Lower leg skin (tissue), 4 donors: ENCODE results near the gene GNB5. TPM values are rescaled to one million over a fixed set of nuclear protein-coding genes. Genes with fewer than 3 reads are reported as not detected.

ENCODE experiments used
- DNase-seq, 2 donors: peaks; one replicate each; pipeline ENCODE4 v3.0.0-alpha.2; 2019; ENCODE audit warnings: low spot score in 2 of 2
- H3K4me3 ChIP-seq: fragments of 200-600 bp; sonication (generic); 2 replicates; pipeline ENCODE4 v1.5.1; 2017; ENCODE audit warnings: mild to moderate bottlenecking, low read depth; ENCODE audit not compliant: poor library complexity, severe bottlenecking
- POLR2A ChIP-seq, 2 donors: fragments of 450-650 bp; IDR thresholded peaks; one replicate each; pipeline ENCODE4 v1.6.1; 2016 to 2017; ENCODE audit warnings: antibody characterized with exemption in 2 of 2, mild to moderate bottlenecking in 1 of 2, moderate library complexity in 1 of 2
- WGBS, 2 donors: methylation state at CpG; one replicate each; pipeline ENCODE4 v1.1.5; 2018; 5-methylcytosine and 5-hydroxymethylcytosine counted together
- intact Hi-C: fragments of 100-400 bp; cut with DNase I; formaldehyde crosslinking; loops from one replicate; pipeline ENCODE4 v1.15.0; 2023; ENCODE audit warnings: low total_unique reads
- total RNA-seq, 4 donors: library from RNA; depleted of rRNA; stranded (reverse); fragments of >200 nt; gene quantifications; one replicate each; pipeline ENCODE4 v1.1.0, GENCODE V29; 2016
- TF ChIP-seq, protein P1 (sequence below), 3 donors: fragments of 450-650 bp; IDR thresholded peaks; one replicate each; pipeline ENCODE4 v1.5.1; 2016; ENCODE audit warnings: antibody characterized with exemption in 3 of 3, mild to moderate bottlenecking in 3 of 3, moderate library complexity in 2 of 3

GNB5 gene
- total RNA-seq, 4 donors from 2014 or later: 15.7 to 30.7 (median 21.9) TPM

DNA sequence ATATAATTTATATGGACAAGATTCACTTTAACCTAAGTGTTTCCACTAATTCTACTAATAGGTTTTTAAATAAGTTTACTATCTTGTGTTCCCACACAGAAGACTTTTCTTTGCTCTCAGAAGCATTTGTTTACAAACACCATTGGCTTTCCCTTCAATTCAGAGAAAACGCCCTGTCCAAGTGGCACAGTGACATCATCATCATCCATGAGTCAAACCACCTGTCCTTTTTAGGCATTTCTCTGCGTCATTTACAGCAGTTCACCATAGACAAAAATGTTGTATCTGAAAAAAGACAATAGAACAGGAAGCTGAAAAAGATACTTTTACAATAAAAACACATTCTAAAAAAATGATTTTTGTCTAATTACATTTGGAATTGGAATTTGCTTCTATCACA, 69.3 kb downstream of the GNB5 start:
- intact Hi-C loops: no loop called here
- TF ChIP-seq, protein P1, sequence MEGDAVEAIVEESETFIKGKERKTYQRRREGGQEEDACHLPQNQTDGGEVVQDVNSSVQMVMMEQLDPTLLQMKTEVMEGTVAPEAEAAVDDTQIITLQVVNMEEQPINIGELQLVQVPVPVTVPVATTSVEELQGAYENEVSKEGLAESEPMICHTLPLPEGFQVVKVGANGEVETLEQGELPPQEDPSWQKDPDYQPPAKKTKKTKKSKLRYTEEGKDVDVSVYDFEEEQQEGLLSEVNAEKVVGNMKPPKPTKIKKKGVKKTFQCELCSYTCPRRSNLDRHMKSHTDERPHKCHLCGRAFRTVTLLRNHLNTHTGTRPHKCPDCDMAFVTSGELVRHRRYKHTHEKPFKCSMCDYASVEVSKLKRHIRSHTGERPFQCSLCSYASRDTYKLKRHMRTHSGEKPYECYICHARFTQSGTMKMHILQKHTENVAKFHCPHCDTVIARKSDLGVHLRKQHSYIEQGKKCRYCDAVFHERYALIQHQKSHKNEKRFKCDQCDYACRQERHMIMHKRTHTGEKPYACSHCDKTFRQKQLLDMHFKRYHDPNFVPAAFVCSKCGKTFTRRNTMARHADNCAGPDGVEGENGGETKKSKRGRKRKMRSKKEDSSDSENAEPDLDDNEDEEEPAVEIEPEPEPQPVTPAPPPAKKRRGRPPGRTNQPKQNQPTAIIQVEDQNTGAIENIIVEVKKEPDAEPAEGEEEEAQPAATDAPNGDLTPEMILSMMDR (IDR thresholded peaks at IDR 0.05): no peak
- TF ChIP-seq POLR2A (IDR thresholded peaks at IDR 0.05): no peak
- no peak overlapping the region for H3K4me3 ChIP-seq
- no peak for DNase-seq
- WGBS, 2 donors: 91% methylated on average over 2 of the region's 2 CpGs

DNA sequence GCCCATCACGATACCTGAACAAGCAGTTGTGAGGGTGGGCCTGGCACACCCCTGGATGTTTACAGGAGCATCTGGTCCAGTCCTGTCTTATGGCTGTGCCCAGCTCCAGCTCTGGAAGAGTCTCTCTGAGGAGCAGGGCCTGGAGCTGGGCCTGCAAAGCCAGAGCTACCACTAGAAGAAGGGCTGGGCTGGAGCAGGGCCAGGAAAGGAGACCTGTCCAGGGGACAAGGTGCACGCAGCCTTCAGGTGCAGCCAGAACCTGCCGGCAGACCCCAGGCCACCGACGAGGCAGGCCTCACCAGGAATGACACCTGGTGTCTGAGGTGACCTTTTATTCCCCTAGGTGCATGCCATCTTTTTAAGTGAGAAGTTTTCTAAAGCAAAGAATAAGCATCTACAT, 70.2 kb downstream of the GNB5 start:
- no peak overlapping the region for H3K4me3 ChIP-seq
- WGBS, 2 donors: 87 to 91% methylated on average over 5 of the region's 5 CpGs

DNA sequence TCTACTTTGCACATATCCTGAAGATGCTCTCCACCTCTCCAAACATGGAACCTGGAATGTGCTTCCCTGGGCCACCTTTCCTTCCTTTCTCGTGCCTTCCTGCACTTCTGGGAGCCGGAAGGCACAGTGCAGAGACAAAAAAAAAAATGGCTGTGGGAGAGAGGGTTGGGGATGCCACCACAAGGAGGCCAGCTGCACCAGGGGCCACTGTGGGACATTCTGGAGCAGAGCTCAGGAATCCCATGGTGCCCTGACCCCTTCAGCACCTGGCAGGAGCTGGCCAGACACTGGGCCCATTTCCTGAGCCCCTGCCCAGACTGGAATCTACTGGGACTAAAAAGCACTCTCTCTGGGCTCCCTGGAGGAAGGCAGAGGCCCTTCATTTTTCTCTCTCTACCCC, 70.7 kb downstream of the GNB5 start:
- TF ChIP-seq, protein P1 (IDR thresholded peaks at IDR 0.05): no peak
- no peak for TF ChIP-seq POLR2A (IDR thresholded peaks at IDR 0.05)
- peak in 1 of 2 donors; percentile 32 for DNase-seq
- no peak overlapping the region for H3K4me3 ChIP-seq
- intact Hi-C loops: no loop called here
- 91 to 93% methylated on average over 2 of the region's 2 CpGs for WGBS, 2 donors

More for the DNA sequence above, 70.2 kb downstream of the GNB5 start:
- peak in 1 of 2 donors; percentile 76 for DNase-seq
- TF ChIP-seq POLR2A (IDR thresholded peaks at IDR 0.05): no peak
- TF ChIP-seq, protein P1 (IDR thresholded peaks at IDR 0.05): no peak
- intact Hi-C loops: no loop called here

DNA sequence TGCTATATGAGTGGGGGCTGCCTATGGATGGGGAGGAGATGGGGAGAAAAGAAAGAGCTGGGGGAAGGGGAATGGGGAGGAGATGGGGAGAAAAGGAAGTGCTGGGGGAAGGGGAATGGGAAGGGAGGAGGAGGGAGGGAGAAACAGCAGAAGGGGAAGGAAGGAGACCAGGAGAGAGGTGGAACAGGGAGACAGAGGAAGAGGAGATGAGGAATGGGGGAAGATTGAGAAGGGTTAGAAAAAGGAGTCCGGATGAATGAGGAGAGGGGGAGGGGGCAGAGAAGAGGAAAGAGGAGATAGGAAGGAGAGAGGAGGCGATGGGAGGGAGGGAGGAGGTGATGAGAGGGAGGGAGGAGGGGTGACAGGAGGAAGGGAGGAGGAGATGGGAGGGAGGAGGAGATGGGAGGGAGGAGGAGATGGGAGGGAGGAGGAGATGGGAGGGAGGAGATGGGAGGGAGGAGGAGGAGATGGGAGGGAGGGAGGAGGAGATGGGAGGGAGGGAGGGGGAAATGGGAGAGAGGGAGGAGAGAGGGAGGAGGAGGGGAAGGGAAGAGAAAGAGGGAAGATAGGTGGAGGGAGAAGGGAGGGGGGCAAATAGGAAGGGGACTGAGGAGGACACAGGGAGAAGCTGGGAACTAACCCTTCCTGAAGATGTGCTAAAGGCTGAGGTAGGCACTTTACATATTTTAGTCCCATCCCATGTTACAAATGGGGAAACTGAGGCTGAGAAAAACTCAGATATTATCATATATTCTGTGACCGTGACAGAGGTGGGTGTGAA, 72.0 kb downstream of the GNB5 start:
- 76 to 79% methylated on average over 3 of the region's 3 CpGs for WGBS, 2 donors
- intact Hi-C loops: no loop called here
- TF ChIP-seq, protein P1 (IDR thresholded peaks at IDR 0.05): no peak
- TF ChIP-seq POLR2A (IDR thresholded peaks at IDR 0.05): no peak
- no peak for DNase-seq
- H3K4me3 ChIP-seq: no peak overlapping the region

DNA sequence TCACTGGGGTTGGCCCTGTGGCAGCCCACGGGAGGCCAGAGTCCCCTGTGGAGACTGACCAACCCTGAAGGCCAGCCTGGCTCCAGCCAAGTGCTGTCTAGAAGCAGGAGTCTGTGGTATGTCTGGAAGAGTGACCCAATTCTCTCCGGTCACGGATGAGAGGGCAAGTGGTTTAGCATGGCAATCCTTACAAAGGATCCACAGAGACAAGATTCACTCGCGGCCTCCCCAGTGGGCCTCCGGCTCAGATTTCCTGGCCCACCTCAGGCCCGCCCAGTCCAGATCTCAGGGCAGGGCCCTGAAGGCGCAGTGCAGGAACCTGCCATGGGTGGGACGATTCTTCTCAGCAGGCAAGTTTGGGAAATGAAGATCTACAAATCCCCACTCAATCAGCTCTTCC, 73.6 kb downstream of the GNB5 start:
- no peak for TF ChIP-seq POLR2A (IDR thresholded peaks at IDR 0.05)
- TF ChIP-seq, protein P1 (IDR thresholded peaks at IDR 0.05): no peak
- DNase-seq: peak in 1 of 2 donors; percentile 80
- H3K4me3 ChIP-seq: no peak overlapping the region
- intact Hi-C loops: no loop called here
- WGBS, 2 donors: 69 to 71% methylated on average over 9 of the region's 9 CpGs
